ENCODE measurements around the gene ATF7.
"Not testable (repeated sequence)": the region's sequence is repeated elsewhere in the genome, so short reads cannot be mapped to it uniquely, and the experiment has no call there.

The ATF7 gene

DNA sequence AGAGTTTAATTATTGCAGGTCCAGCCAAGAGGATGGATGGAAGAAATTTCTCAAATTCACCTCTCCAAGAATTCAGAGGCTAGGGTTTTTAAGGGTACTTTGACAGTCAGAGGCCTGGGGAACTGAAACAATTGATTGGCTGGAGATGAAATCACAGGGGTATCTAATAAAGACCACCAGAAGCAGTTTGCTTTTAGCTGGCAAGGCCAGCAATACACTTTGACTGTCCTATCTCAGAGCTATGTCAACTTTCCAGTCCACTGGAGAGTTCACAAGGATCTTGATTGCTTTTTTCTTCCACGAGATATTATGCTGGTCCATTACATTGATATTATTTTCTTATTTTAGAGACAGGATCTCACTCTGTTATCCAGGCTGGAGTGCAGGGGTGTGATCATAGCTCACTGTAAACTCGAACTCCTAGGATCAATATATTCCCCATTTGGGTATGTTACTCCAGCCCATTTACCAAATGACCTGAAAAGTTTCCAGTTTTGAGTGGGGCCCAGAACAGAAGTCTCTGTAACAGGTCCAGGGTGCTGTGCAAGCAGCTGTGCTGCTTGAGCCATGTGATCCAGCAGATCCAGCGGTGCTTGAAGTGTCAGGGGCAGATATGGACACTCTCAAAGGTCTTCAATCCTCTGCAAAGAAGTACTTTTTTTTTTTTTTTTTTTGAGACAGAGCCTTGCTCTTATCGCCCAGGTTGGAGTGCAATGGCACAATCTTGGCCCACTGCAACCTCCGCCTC, 17.2 kb upstream of the ATF7 start:
- TF ChIP-seq, protein P1, sequence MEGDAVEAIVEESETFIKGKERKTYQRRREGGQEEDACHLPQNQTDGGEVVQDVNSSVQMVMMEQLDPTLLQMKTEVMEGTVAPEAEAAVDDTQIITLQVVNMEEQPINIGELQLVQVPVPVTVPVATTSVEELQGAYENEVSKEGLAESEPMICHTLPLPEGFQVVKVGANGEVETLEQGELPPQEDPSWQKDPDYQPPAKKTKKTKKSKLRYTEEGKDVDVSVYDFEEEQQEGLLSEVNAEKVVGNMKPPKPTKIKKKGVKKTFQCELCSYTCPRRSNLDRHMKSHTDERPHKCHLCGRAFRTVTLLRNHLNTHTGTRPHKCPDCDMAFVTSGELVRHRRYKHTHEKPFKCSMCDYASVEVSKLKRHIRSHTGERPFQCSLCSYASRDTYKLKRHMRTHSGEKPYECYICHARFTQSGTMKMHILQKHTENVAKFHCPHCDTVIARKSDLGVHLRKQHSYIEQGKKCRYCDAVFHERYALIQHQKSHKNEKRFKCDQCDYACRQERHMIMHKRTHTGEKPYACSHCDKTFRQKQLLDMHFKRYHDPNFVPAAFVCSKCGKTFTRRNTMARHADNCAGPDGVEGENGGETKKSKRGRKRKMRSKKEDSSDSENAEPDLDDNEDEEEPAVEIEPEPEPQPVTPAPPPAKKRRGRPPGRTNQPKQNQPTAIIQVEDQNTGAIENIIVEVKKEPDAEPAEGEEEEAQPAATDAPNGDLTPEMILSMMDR (IDR thresholded peaks at IDR 0.05; ENCODE audit: insufficient read depth, low read length, poor library complexity, severe bottlenecking), result no peak
- Histone ChIP-seq H3K4me3 (replicated peaks; ENCODE audit: low read depth, low read length) (no peak overlapping the region), H3K27me3 (replicated peaks; ENCODE audit: control insufficient read depth, insufficient read depth, low read length) (no peaks in the 10 kb centered on the region), H3K36me3 (ENCODE audit: control insufficient read depth, insufficient read depth, low read length) (no peaks in the 10 kb centered on the region)
- DNase-seq (ENCODE audit: extremely low read depth, insufficient read length), result no peak

DNA sequence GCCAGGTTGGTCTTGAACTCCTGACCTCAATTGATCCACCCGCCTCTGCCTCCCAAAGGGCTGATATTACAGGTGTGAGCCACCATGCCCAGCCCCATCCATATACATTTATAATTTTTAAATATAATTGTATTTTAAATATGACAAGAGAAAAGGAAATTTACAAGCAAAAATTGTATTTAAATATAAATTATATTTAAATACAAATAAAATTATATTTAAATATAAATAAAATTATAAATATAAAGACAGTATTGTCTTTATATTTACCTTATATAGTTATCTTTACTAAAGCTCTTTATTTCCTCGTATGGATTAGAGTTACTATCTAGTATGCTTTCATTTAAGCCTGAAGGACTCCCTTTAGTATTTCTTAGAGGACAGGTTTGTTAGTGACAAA, 11.9 kb upstream of the ATF7 start:
- Histone ChIP-seq H3K36me3 (ENCODE audit: control insufficient read depth, insufficient read depth, low read length) (no peaks in the 10 kb centered on the region), H3K27me3 (replicated peaks; ENCODE audit: control insufficient read depth, insufficient read depth, low read length) (no peaks in the 10 kb centered on the region), H3K4me3 (replicated peaks; ENCODE audit: low read depth, low read length) (no peak overlapping the region)
- TF ChIP-seq, protein P1 (IDR thresholded peaks at IDR 0.05; ENCODE audit: insufficient read depth, low read length, poor library complexity, severe bottlenecking), result no peak
- DNase-seq (ENCODE audit: extremely low read depth, insufficient read length), result no peak

DNA sequence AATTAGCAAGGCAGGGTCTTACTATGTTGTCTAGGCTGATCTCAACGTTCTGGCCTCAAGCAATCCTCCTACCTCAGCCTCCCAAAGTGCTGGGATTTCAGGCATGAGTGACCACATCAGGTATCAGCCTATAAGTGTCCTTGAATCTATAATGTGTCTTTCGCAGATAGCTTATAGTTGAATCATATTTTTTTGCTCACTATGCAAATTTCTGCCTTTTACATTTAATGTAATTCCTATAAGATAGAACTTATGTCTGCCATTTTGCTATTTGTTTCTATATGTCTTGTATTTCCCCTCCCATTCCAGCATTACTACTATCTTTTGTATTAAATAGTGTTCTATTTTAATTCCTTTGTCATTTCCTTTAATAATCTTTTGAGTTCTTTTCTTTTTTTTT, 10.5 kb upstream of the ATF7 start:
- TF ChIP-seq, protein P1 (IDR thresholded peaks at IDR 0.05; ENCODE audit: insufficient read depth, low read length, poor library complexity, severe bottlenecking), result no peak
- no peaks in the 10 kb centered on the region for H3K36me3 ChIP-seq (ENCODE audit: control insufficient read depth, insufficient read depth, low read length)
- DNase-seq (ENCODE audit: extremely low read depth, insufficient read length), result no peak

DNA sequence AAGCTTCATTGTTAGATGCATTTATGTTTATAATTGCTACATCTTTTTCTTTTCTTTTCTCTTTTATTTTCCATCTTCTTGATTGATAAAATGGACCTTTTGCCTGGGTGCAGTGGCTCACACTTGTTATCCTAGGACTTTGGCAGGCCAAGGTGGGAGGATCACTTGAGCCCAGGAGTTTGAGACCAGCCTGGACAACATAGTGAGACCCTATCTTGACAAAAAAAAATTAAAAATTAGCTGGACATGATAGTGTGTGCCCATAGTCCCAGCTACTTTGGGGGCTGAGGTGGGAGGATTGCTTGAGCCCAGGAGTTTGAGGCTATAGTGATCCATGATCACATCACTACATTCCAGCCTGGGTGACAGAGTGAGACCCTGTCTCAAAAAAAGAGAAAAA, 9.5 kb upstream of the ATF7 start:
- H3K36me3 ChIP-seq (ENCODE audit: control insufficient read depth, insufficient read depth, low read length); DNase-seq (ENCODE audit: extremely low read depth, insufficient read length); H3K27me3 ChIP-seq (replicated peaks; ENCODE audit: control insufficient read depth, insufficient read depth, low read length); H3K4me3 ChIP-seq (replicated peaks; ENCODE audit: low read depth, low read length): not testable (repeated sequence)

More for the DNA sequence above, 10.5 kb upstream of the ATF7 start:
- H3K27me3 ChIP-seq (replicated peaks; ENCODE audit: control insufficient read depth, insufficient read depth, low read length), result no peaks in the 10 kb centered on the region
- H3K4me3 ChIP-seq (replicated peaks; ENCODE audit: low read depth, low read length), result no peak overlapping the region

DNA sequence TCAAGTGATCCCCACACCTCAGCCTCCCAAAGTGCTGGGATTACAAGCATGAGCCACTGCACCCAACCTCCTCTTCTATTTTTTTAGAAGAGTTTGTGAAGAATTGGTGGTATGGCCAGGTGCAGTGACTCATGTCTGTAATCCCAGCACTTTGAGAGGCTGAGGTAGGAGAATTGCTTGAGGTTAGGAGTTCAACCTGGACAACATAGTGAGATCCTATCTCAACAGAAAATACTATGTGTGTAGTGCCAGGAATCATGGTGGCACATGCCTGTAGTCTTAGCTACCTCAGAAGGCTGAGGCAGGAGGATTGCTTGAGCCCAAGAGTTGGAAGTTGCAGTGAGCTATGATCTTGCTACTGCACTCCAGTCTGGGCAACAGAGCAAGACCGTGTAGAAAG, 5.5 kb upstream of the ATF7 start:
- H3K27me3 ChIP-seq (replicated peaks; ENCODE audit: control insufficient read depth, insufficient read depth, low read length), result no peaks in the 10 kb centered on the region
- DNase-seq (ENCODE audit: extremely low read depth, insufficient read length), result no peak
- H3K36me3 ChIP-seq (ENCODE audit: control insufficient read depth, insufficient read depth, low read length), result no peaks in the 10 kb centered on the region
- H3K4me3 ChIP-seq (replicated peaks; ENCODE audit: low read depth, low read length), result no peak overlapping the region
- TF ChIP-seq, protein P1 (IDR thresholded peaks at IDR 0.05; ENCODE audit: insufficient read depth, low read length, poor library complexity, severe bottlenecking), result no peak

DNA sequence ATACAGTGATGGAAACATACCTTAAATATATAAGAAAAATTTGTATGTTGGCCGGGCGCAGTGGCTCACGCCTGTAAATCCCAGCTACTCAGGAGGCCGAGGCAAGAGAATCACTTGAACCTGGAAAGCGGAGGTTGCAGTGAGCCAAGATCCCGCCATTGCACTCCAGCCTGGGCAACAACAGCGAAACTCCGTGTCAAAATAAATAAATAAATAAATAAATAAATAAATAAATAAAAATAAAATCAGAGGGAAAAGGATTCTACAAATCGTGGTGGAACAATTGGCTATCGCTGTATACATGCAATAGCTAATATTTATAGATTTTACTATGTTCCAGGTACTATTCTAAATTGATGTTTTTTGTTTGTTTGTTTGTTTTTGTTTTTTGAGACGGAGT, 1.7 kb upstream of the ATF7 start:
- H3K27me3 ChIP-seq (replicated peaks; ENCODE audit: control insufficient read depth, insufficient read depth, low read length), result no peaks in the 10 kb centered on the region
- no peak overlapping the region for H3K4me3 ChIP-seq (replicated peaks; ENCODE audit: low read depth, low read length)
- TF ChIP-seq, protein P1 (IDR thresholded peaks at IDR 0.05; ENCODE audit: insufficient read depth, low read length, poor library complexity, severe bottlenecking), result no peak
- H3K36me3 ChIP-seq (ENCODE audit: control insufficient read depth, insufficient read depth, low read length), result no peaks in the 10 kb centered on the region
- no peak for DNase-seq (ENCODE audit: extremely low read depth, insufficient read length)
